PC-9 (cell line): ENCODE measurements around the gene M1AP. TPM values are rescaled to one million over a fixed set of nuclear protein-coding genes. Genes with fewer than 3 reads are reported as not detected.

Experiments used
- BruUV-seq: library from RNA; stranded (reverse); fragments of 400-500 nt; replicated peaks from 2 replicates; lab custom pipeline; 2021; lab: Mats Ljungman, UMichigan
- CTCF ChIA-PET: fragments of 300-600 bp; sonication (Branson Sonifier 250); formaldehyde crosslinking; loops from one replicate; lab custom pipeline; 2022; ENCODE audit warnings: antibody characterized with exemption; lab: Charles Lee
- POLR2A ChIA-PET: fragments of 300-600 bp; sonication (Branson Sonifier 250); formaldehyde crosslinking; loops from one replicate; lab custom pipeline; 2022; ENCODE audit warnings: antibody characterized with exemption; ENCODE audit not compliant: unreplicated experiment; lab: Charles Lee
- DNase-seq, 2 experiments: peaks; one replicate each; pipeline versions ENCODE4 v3.0.0 to v3.0.0-alpha.2; 2015 to 2022; ENCODE audit warnings: mixed read lengths in 1 of 2
- H2AFZ ChIP-seq: fragments of 200-600 bp; sonication (generic); 2 replicates; pipeline ENCODE4 v1.8.1; 2017; ENCODE audit warnings: antibody characterized with exemption
- H3F3A ChIP-seq: fragments of 200-600 bp; sonication (generic); 2 replicates; pipeline ENCODE4 v1.8.1; 2017; ENCODE audit warnings: antibody characterized with exemption, mild to moderate bottlenecking, low read depth; ENCODE audit not compliant: insufficient read depth
- H3K27ac ChIP-seq: fragments of 200-600 bp; sonication (generic); 2 replicates; pipeline ENCODE4 v1.6.1; 2016; ENCODE audit warnings: mixed run types
- H3K27me3 ChIP-seq: fragments of 200-600 bp; sonication (generic); 2 replicates; pipeline ENCODE4 v1.6.1; 2016; ENCODE audit warnings: low read depth, mixed run types; ENCODE audit not compliant: insufficient read depth
- H3K36me3 ChIP-seq: fragments of 200-600 bp; sonication (generic); 2 replicates; pipeline ENCODE4 v1.6.1; 2016; ENCODE audit warnings: low read depth, mixed run types
- H3K4me1 ChIP-seq: fragments of 200-600 bp; sonication (generic); replicated peaks from 2 replicates; pipeline ENCODE4 v1.6.1; 2016; ENCODE audit warnings: mixed run types; ENCODE audit not compliant: insufficient read depth
- H3K4me2 ChIP-seq: fragments of 200-600 bp; sonication (generic); 2 replicates; pipeline ENCODE4 v1.6.1; 2017; ENCODE audit warnings: mixed run types
- H3K4me3 ChIP-seq: fragments of 200-600 bp; sonication (generic); 2 replicates; pipeline ENCODE4 v1.6.1; 2016; ENCODE audit warnings: mixed run types
- H3K79me2 ChIP-seq: fragments of 200-600 bp; sonication (generic); 2 replicates; pipeline ENCODE4 v1.6.1; 2017; ENCODE audit warnings: low read depth, mixed run types
- H3K9me2 ChIP-seq: fragments of 200-600 bp; sonication (generic); 2 replicates; pipeline ENCODE4 v1.8.1; 2017; ENCODE audit warnings: mild to moderate bottlenecking; ENCODE audit not compliant: insufficient read depth
- H3K9me3 ChIP-seq: fragments of 200-600 bp; sonication (generic); 2 replicates; pipeline ENCODE4 v1.8.1; 2016; ENCODE audit warnings: low read depth; ENCODE audit not compliant: insufficient read depth
- H4K20me1 ChIP-seq: fragments of 200-600 bp; sonication (generic); 2 replicates; pipeline ENCODE4 v1.8.1; 2017; ENCODE audit not compliant: insufficient read depth
- CTCF ChIP-seq: fragments of 200-600 bp; sonication (generic); conservative IDR thresholded peaks from 2 replicates; pipeline ENCODE4 v1.6.1; 2017; ENCODE audit warnings: mixed run types, antibody characterized with exemption, mild to moderate bottlenecking, moderate library complexity
- EZH2 ChIP-seq: fragments of 200-600 bp; sonication (generic); IDR thresholded peaks from 2 replicates; pipeline ENCODE4 v1.8.0; 2017; ENCODE audit warnings: antibody characterized with exemption, low read depth
- intact Hi-C: fragments of 100-400 bp; cut with micrococcal nuclease; formaldehyde crosslinking; loops from one replicate; pipeline ENCODE4 v1.10.0; 2022; ENCODE audit not compliant: unreplicated experiment
- total RNA-seq: library from RNA; stranded (reverse); gene quantifications from 2 replicates; pipeline ENCODE4 v1.2.3, GENCODE V29; 2021

Gene M1AP
- total RNA-seq, 1 experiment from 2014 or later: 7.7 TPM

GRCh38 chr2:74646201-74646600 is 1.9 kb downstream of the M1AP start:
- POLR2A ChIA-PET: no interaction called here
- no TSS peak for BruUV-seq

GRCh38 chr2:74645344-74645743 is 2.8 kb downstream of the M1AP start:
- 0 out of 2 replicates have a peak, but pooled peaks cover 4% of the 10 kb centered on the region for H3F3A ChIP-seq
- no TSS peak for BruUV-seq
- no peak overlapping the region for H3K4me3 ChIP-seq
- H3K4me2 ChIP-seq: no peak overlapping the region
- H3K36me3 ChIP-seq: no peaks in the 10 kb centered on the region
- no peak overlapping the region for H3K27ac ChIP-seq
- no peaks in the 10 kb centered on the region for H3K4me1 ChIP-seq
- no peaks in the 10 kb centered on the region for H4K20me1 ChIP-seq
- no peaks in the 10 kb centered on the region for H3K9me2 ChIP-seq
- POLR2A ChIA-PET: no interaction called here
- CTCF ChIA-PET: no interaction called here
- no peaks in the 10 kb centered on the region for H3K79me2 ChIP-seq
- no peak for TF ChIP-seq EZH2
- TF ChIP-seq CTCF: no peak
- H3K9me3 ChIP-seq: no peaks in the 10 kb centered on the region
- intact Hi-C loops: no loop called here
- no peak overlapping the region for H2AFZ ChIP-seq
- no peaks in the 10 kb centered on the region for H3K27me3 ChIP-seq
- no peak for DNase-seq

More at GRCh38 chr2:74646201-74646600, 1.9 kb downstream of the M1AP start:
- Histone ChIP-seq H3K9me3 (no peaks in the 10 kb centered on the region), H4K20me1 (no peaks in the 10 kb centered on the region), H3K27me3 (no peaks in the 10 kb centered on the region), H3K36me3 (no peaks in the 10 kb centered on the region), H3K9me2 (no peaks in the 10 kb centered on the region), H3K4me1 (no peaks in the 10 kb centered on the region), H3K4me3 (no peak overlapping the region), H3K79me2 (no peaks in the 10 kb centered on the region), H3K27ac (no peak overlapping the region), H3F3A (0 out of 2 replicates have a peak, but pooled peaks cover 4% of the 10 kb centered on the region), H3K4me2 (0 out of 2 replicates have a peak overlapping the region, but pooled peaks have one; percentile 62), H2AFZ (no peak overlapping the region)
- CTCF ChIA-PET: no interaction called here
- intact Hi-C loops: no loop called here
- TF ChIP-seq CTCF (no peak), EZH2 (no peak)
- no peak for DNase-seq

GRCh38 chr2:74639550-74639949 is 8.6 kb downstream of the M1AP start:
- no peaks in the 10 kb centered on the region for H3K36me3 ChIP-seq
- no peak for DNase-seq

More at GRCh38 chr2:74639550-74639949, 8.6 kb downstream of the M1AP start:
- no TSS peak for BruUV-seq
- Histone ChIP-seq H3K79me2 (no peaks in the 10 kb centered on the region), H2AFZ (no peak overlapping the region), H3K4me2 (no peak overlapping the region), H3K4me3 (no peak overlapping the region), H3K9me2 (no peaks in the 10 kb centered on the region), H3K4me1 (no peaks in the 10 kb centered on the region), H3K9me3 (no peaks in the 10 kb centered on the region), H3K27me3 (no peaks in the 10 kb centered on the region), H3K27ac (no peak overlapping the region), H3F3A (no peaks in the 10 kb centered on the region), H4K20me1 (no peaks in the 10 kb centered on the region)
- TF ChIP-seq CTCF (no peak), EZH2 (no peak)
- intact Hi-C loops: no loop called here
- POLR2A ChIA-PET: no interaction called here
- CTCF ChIA-PET: no interaction called here
